Measurements from ENCODE around the gene SLC25A34.

The SLC25A34 gene

DNA sequence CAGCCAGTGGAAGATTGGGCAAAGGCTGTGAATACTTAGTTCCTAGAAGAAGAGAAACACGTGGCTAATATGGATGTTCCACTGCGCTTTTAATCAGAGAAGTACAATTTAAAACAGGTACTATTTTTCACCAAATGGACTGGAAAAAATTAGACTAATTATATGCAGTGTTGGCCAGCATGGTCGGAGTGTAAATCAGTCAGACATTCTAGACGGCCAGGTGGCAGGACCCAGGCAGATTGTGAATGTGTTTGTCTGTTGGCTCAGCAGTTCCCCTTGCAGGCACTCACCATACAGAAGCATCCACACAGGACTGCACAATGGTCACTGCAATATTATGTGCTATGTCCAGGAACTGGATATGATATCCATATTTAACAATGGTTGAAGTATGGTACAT is 23.9 kb upstream of the SLC25A34 start:
- Histone ChIP-seq H3K27me3 (replicated peaks; ENCODE audit: control insufficient read depth, insufficient read depth, low read length, poor library complexity, severe bottlenecking) (no peaks in the 10 kb centered on the region), H3K4me1 (ENCODE audit: control insufficient read depth, insufficient read depth, low read length, poor library complexity, severe bottlenecking) (no peaks in the 10 kb centered on the region), H3K9me3 (ENCODE audit: control insufficient read depth, low read length) (no peaks in the 10 kb centered on the region), H3K36me3 (ENCODE audit: control insufficient read depth, insufficient read depth, low read length) (peaks cover 10% of the 10 kb centered on the region), H3K4me3 (ENCODE audit: insufficient read depth, low read depth, low read length, poor library complexity, severe bottlenecking) (no peak overlapping the region), H3K27ac (ENCODE audit: insufficient read depth, low read length, poor library complexity, severe bottlenecking) (no peak overlapping the region)
- DNase-seq, result no peak

DNA sequence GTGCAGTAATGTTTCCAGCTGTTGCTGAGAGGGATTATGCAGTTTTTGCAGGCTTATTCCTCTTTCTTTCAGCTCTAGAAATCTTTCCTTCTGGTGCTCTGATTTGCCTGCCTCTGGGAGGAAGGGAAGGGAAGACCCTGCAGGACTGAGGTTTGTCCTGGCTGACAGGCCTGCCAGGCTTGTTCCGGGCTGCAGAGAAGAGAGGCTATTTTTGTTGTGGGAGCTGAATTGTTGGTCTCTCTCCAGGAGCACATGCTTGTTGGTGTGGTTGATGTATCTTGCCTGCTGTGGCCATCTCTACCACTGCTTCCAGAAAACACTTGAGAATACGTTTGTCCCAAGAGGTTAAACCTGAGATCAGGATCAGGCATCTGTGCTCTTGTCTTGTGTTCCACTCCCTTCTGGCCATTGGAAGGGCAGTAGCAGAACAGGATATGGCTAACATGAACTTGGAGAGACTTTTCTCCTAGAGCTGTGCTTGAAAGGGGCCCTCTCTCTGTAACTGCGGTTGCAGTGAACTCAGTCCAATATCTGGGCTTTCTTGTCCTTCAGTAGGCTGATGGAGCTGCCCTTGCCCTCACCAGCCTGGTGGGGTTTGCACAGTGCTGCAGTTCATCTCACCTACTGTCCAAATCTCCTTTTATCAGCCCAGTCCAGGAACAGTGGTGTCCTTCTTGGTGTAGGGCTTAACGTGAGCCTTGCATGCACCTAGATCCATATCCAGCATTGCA is 21.5 kb upstream of the SLC25A34 start:
- no peaks in the 10 kb centered on the region for H3K27me3 ChIP-seq (replicated peaks; ENCODE audit: control insufficient read depth, insufficient read depth, low read length, poor library complexity, severe bottlenecking)
- DNase-seq, result no peak
- H3K36me3 ChIP-seq (ENCODE audit: control insufficient read depth, insufficient read depth, low read length), result peaks cover 31% of the 10 kb centered on the region
- H3K9me3 ChIP-seq (ENCODE audit: control insufficient read depth, low read length), result no peaks in the 10 kb centered on the region
- H3K27ac ChIP-seq (ENCODE audit: insufficient read depth, low read length, poor library complexity, severe bottlenecking), result no peak overlapping the region
- no peaks in the 10 kb centered on the region for H3K4me1 ChIP-seq (ENCODE audit: control insufficient read depth, insufficient read depth, low read length, poor library complexity, severe bottlenecking)
- H3K4me3 ChIP-seq (ENCODE audit: insufficient read depth, low read depth, low read length, poor library complexity, severe bottlenecking), result no peak overlapping the region

DNA sequence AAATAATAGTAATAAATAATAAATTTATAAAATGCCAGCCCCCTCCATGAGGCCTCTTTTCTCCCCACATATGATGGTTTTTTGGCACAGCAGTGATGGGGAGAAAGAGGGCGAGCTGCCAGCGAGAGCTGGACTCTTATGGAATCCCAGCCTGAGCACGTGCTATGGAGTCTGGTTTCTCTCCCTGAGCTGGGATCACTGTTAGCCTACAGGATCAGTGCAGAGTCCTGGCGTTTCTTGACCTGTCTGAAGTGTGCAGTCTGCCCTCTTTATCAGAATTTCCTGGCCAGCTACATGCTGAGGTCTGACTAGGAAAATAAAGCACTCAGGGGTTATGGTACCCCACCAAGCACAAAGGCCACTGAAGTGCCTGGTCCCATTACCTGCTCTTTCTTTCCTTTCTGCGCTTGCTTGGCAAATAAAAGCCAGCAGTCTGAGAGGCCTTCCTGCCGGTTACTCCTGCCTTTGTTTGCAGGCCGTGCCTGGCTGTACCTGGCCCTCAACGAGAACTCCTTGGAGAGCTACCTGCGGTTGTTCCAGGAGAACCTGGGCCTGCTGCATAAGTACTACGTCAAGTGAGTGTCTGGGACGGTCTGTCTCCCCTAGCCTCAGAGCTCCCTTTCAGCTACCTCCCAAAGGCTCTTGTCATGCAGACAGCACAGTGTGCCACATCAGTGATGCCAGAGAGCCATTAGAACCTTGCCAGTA is 18.5 kb upstream of the SLC25A34 start:
- H3K27ac ChIP-seq (ENCODE audit: insufficient read depth, low read length, poor library complexity, severe bottlenecking), result no peak overlapping the region
- H3K9me3 ChIP-seq (ENCODE audit: control insufficient read depth, low read length), result no peaks in the 10 kb centered on the region
- DNase-seq, result no peak
- H3K36me3 ChIP-seq (ENCODE audit: control insufficient read depth, insufficient read depth, low read length), result peaks cover 43% of the 10 kb centered on the region
- no peaks in the 10 kb centered on the region for H3K27me3 ChIP-seq (replicated peaks; ENCODE audit: control insufficient read depth, insufficient read depth, low read length, poor library complexity, severe bottlenecking)
- no peaks in the 10 kb centered on the region for H3K4me1 ChIP-seq (ENCODE audit: control insufficient read depth, insufficient read depth, low read length, poor library complexity, severe bottlenecking)
- no peak overlapping the region for H3K4me3 ChIP-seq (ENCODE audit: insufficient read depth, low read depth, low read length, poor library complexity, severe bottlenecking)

DNA sequence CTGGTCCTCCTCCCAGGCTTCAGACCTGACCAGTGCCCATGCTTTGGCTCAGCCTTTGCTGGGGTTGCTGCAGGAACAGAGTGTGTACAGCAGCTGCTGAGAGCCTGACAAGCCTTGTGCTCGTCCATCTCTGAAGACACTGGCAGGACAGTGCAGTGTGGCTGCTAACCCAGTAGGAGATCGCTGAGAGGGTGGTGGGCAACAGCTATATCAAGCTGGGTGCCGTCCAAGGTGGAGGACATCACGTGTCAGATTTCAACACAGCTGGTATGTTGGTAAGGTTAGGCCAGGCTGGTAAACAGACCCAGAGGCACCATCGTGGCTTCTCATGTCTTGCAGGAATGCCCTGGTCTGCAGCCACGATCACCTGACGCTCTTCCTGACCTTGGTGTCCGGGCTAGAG is 17.9 kb upstream of the SLC25A34 start:
- Histone ChIP-seq H3K4me3 (ENCODE audit: insufficient read depth, low read depth, low read length, poor library complexity, severe bottlenecking) (no peak overlapping the region), H3K4me1 (ENCODE audit: control insufficient read depth, insufficient read depth, low read length, poor library complexity, severe bottlenecking) (no peaks in the 10 kb centered on the region), H3K36me3 (ENCODE audit: control insufficient read depth, insufficient read depth, low read length) (peaks cover 49% of the 10 kb centered on the region), H3K27me3 (replicated peaks; ENCODE audit: control insufficient read depth, insufficient read depth, low read length, poor library complexity, severe bottlenecking) (no peaks in the 10 kb centered on the region), H3K9me3 (ENCODE audit: control insufficient read depth, low read length) (no peaks in the 10 kb centered on the region), H3K27ac (ENCODE audit: insufficient read depth, low read length, poor library complexity, severe bottlenecking) (no peak overlapping the region)
- no peak for DNase-seq

DNA sequence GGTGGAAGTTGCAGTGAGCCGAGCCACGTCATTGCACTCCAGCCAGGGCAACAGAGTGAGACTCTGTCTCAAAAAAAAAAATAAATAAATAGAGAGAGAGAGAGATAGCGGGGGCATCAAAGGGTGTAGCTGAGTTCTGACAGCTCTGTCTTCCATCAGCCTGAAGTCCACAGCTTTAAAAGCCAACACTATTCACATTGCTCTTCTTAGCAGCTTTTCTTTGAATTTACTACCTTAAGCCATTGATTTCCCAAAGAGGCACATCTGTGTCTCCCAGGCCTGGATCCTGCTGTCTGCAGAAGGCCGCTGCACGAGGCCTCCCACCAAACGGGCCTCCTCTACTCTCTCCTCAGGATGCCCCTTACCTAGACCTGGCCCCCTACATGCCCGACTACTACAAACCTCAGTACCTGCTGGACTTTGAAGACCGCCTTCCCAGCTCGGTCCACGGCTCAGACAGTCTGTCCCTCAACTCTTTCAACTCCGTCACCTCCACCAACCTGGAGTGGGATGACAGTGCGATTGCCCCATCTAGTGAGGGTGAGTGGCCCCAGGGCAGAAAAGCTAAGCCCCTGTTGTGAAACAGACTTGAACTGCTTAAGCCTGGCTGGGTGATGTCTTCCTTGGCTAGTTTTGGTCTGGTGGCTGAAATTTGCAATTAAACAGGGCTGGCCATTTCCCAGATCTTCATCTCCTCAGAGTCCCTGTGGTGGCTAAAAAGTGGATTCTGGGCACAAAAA is 16.5 kb upstream of the SLC25A34 start:
- DNase-seq, result no peak
- H3K4me1 ChIP-seq (ENCODE audit: control insufficient read depth, insufficient read depth, low read length, poor library complexity, severe bottlenecking), result no peaks in the 10 kb centered on the region
- no peaks in the 10 kb centered on the region for H3K9me3 ChIP-seq (ENCODE audit: control insufficient read depth, low read length)
- no peak overlapping the region for H3K27ac ChIP-seq (ENCODE audit: insufficient read depth, low read length, poor library complexity, severe bottlenecking)
- no peak overlapping the region for H3K4me3 ChIP-seq (ENCODE audit: insufficient read depth, low read depth, low read length, poor library complexity, severe bottlenecking)
- H3K36me3 ChIP-seq (ENCODE audit: control insufficient read depth, insufficient read depth, low read length), result peaks cover 54% of the 10 kb centered on the region
- no peaks in the 10 kb centered on the region for H3K27me3 ChIP-seq (replicated peaks; ENCODE audit: control insufficient read depth, insufficient read depth, low read length, poor library complexity, severe bottlenecking)

DNA sequence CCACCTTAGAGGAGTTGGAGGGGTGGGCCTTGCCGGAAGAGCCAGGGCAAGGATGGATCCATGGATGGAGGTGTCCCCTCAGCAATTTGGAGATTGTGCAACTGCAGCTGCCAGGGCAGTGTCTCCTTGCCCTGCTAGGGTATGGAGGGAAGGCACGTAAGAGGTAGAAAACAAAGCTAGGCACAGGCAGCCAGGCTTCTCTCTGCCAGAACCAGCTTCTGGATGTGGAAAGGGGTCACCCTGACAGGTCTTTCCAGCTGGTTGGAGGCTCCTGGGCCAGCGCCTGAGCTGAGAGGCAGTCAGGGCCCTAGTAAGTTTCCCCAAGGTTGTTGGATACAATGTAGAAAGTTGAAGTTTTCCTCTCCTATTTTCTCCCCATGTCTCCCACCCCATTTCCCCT is 15.2 kb upstream of the SLC25A34 start:
- no peak overlapping the region for H3K4me3 ChIP-seq (ENCODE audit: insufficient read depth, low read depth, low read length, poor library complexity, severe bottlenecking)
- no peaks in the 10 kb centered on the region for H3K27me3 ChIP-seq (replicated peaks; ENCODE audit: control insufficient read depth, insufficient read depth, low read length, poor library complexity, severe bottlenecking)
- no peaks in the 10 kb centered on the region for H3K9me3 ChIP-seq (ENCODE audit: control insufficient read depth, low read length)
- H3K36me3 ChIP-seq (ENCODE audit: control insufficient read depth, insufficient read depth, low read length), result peaks cover 67% of the 10 kb centered on the region
- no peaks in the 10 kb centered on the region for H3K4me1 ChIP-seq (ENCODE audit: control insufficient read depth, insufficient read depth, low read length, poor library complexity, severe bottlenecking)
- no peak for DNase-seq
- H3K27ac ChIP-seq (ENCODE audit: insufficient read depth, low read length, poor library complexity, severe bottlenecking), result no peak overlapping the region

DNA sequence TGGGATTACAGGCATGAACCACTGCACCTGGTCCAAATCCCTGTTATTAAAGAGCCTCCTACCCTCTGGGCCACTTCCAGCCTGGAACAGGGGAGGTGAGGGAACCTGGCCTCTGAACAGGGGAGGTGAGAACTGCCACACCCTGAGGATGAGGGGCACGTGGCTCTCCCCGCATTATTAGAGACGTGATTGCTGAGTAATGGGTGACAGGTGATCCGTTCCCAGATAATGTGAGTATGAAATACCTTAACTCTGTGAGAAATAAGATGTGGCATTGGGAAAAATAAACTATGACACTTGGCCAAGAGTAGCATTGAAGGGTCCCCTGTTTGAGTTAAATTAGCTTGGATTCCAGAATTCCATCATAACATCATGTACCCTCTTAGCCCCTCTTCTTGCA is 13.6 kb upstream of the SLC25A34 start:
- H3K4me3 ChIP-seq (ENCODE audit: insufficient read depth, low read depth, low read length, poor library complexity, severe bottlenecking), result no peak overlapping the region
- no peaks in the 10 kb centered on the region for H3K9me3 ChIP-seq (ENCODE audit: control insufficient read depth, low read length)
- no peaks in the 10 kb centered on the region for H3K27me3 ChIP-seq (replicated peaks; ENCODE audit: control insufficient read depth, insufficient read depth, low read length, poor library complexity, severe bottlenecking)
- H3K27ac ChIP-seq (ENCODE audit: insufficient read depth, low read length, poor library complexity, severe bottlenecking), result no peak overlapping the region
- no peak for DNase-seq
- H3K36me3 ChIP-seq (ENCODE audit: control insufficient read depth, insufficient read depth, low read length), result peaks cover 71% of the 10 kb centered on the region
- H3K4me1 ChIP-seq (ENCODE audit: control insufficient read depth, insufficient read depth, low read length, poor library complexity, severe bottlenecking), result no peaks in the 10 kb centered on the region

DNA sequence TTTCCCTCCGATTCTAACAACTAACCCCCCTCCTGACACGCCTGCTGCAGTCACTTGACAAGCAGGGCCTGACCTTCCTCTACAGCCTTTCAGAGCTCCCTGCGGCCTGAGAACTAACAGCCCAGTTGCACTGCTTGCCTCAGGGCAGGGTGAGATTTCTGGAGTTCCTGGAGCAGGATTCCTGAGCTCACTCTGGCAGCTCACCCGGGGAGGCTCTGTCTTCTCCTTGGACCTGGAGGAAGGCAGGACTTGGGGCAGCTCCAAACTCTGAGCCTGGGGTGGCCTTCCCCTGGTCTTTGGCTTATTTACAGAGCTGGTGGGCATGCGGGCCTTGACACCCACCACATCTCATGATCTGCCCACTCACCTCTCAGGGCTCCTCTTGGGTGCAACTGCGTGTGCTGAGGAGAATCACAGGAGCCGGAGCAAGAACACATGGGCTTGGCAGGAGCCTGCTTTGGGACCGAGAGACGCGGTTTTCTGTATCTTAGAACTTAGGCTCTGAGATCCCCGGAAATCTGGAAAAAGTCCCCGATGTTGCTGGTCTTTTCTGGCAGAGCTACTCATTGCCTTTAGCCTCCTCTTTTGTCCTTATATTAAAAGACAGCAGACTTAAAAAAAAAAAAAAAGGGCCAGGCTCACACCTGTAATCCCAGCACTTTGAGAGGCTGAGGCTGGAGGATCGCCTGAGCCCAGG is 13.1 kb upstream of the SLC25A34 start:
- H3K27ac ChIP-seq (ENCODE audit: insufficient read depth, low read length, poor library complexity, severe bottlenecking), result no peak overlapping the region
- peaks cover 71% of the 10 kb centered on the region for H3K36me3 ChIP-seq (ENCODE audit: control insufficient read depth, insufficient read depth, low read length)
- no peaks in the 10 kb centered on the region for H3K27me3 ChIP-seq (replicated peaks; ENCODE audit: control insufficient read depth, insufficient read depth, low read length, poor library complexity, severe bottlenecking)
- no peaks in the 10 kb centered on the region for H3K9me3 ChIP-seq (ENCODE audit: control insufficient read depth, low read length)
- H3K4me3 ChIP-seq (ENCODE audit: insufficient read depth, low read depth, low read length, poor library complexity, severe bottlenecking), result no peak overlapping the region
- no peaks in the 10 kb centered on the region for H3K4me1 ChIP-seq (ENCODE audit: control insufficient read depth, insufficient read depth, low read length, poor library complexity, severe bottlenecking)
- DNase-seq, result no peak

DNA sequence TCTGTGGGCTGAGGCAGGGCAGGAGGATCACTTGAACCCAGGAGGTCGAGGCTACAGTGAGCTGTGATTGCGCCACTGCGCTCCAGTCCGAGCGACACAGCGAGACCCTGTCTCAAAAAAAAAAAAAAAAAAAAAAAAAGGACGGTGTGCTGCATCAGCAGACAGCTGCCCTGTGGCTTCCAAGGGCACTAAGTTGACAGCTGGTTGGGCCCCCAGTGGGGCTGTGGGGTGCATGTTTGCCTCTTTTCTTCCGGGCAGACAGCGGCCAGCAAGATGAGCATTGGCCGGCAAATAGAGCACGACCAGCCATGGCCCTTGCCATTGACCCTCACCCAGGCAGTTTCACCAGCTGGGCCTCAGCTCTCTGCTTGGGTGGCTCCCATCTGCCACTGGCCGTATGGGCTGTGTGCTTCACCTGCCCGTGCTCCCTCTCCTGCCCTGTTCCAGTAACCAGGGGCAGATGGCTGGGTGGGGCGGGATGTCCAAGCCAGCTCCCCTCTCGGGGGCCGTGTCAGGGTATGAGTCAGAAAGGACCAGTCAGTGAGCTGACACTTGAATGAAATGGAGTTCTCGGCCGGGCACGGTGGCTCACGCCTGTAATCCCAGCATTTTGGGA is 12.3 kb upstream of the SLC25A34 start:
- Histone ChIP-seq H3K4me3 (ENCODE audit: insufficient read depth, low read depth, low read length, poor library complexity, severe bottlenecking) (no peak overlapping the region), H3K27ac (ENCODE audit: insufficient read depth, low read length, poor library complexity, severe bottlenecking) (no peak overlapping the region), H3K27me3 (replicated peaks; ENCODE audit: control insufficient read depth, insufficient read depth, low read length, poor library complexity, severe bottlenecking) (no peaks in the 10 kb centered on the region), H3K4me1 (ENCODE audit: control insufficient read depth, insufficient read depth, low read length, poor library complexity, severe bottlenecking) (no peaks in the 10 kb centered on the region), H3K36me3 (ENCODE audit: control insufficient read depth, insufficient read depth, low read length) (peaks cover 72% of the 10 kb centered on the region), H3K9me3 (ENCODE audit: control insufficient read depth, low read length) (no peaks in the 10 kb centered on the region)
- DNase-seq, result no peak

Measured in effector memory CD4-positive, alpha-beta T cell (primary cell).